B cell (primary cell): Measurements from ENCODE around the gene GTF3A. TPM values are rescaled to one million over a fixed set of nuclear protein-coding genes. Genes with fewer than 3 reads are reported as not detected.

Experiments used
- ATAC-seq: fragments of 200-7000 bp; cut with Tn5 transposase; one replicate; pipeline ENCODE4 v1.10.0; 2021; ENCODE audit warnings: low read depth, mild to moderate bottlenecking, moderate number of reproducible peaks, moderate library complexity
- CTCF ChIA-PET: fragments of 350-600 bp; sonication (Branson Sonifier 250); formaldehyde crosslinking; loops from one replicate; lab custom pipeline; 2021; ENCODE audit warnings: antibody characterized with exemption, inconsistent platforms; lab: Charles Lee
- POLR2A ChIA-PET: fragments of 350-600 bp; sonication (Branson Sonifier 250); formaldehyde crosslinking; loops from one replicate; lab custom pipeline; 2021; ENCODE audit warnings: antibody characterized with exemption; lab: Charles Lee
- DNase-seq: peaks from one replicate; pipeline ENCODE4 v3.0.0; 2013
- H2AFZ ChIP-seq: 2 replicates; pipeline ENCODE4 v1.6.1; 2012; ENCODE audit warnings: mild to moderate bottlenecking, low read depth, low read length; ENCODE audit not compliant: insufficient read depth, poor library complexity, severe bottlenecking
- H3K27ac ChIP-seq, 2 donors: 1 replicate in 1 of 2; 2 replicates in 1 of 2; pipeline ENCODE4 v1.5.1; 2012 to 2013; ENCODE audit warnings: low read length in 2 of 2, mild to moderate bottlenecking in 2 of 2, moderate library complexity in 1 of 2
- H3K27me3 ChIP-seq, 4 experiments: fragments of 200-600 bp in 1 of 4; sonication (generic) in 1 of 4; replicated peaks in 1 of 4; 1 replicate in 2 of 4; 2 replicates in 2 of 4; pipeline versions ENCODE4 v1.6.1 to v1.7.0; 2013 to 2016; ENCODE audit warnings: low read length in 3 of 4, mild to moderate bottlenecking in 2 of 4, mixed read lengths in 1 of 4, moderate library complexity in 1 of 4; ENCODE audit not compliant: insufficient read depth in 4 of 4, control insufficient read depth in 3 of 4; ENCODE audit errors: control extremely low read depth in 1 of 4
- H3K36me3 ChIP-seq, 2 experiments: replicated peaks in 1 of 2; 1 replicate in 1 of 2; 2 replicates in 1 of 2; pipeline versions ENCODE4 v1.6.1 to v1.7.1; 2013; ENCODE audit warnings: low read length in 1 of 2; ENCODE audit not compliant: insufficient read depth in 2 of 2, control insufficient read depth in 1 of 2; ENCODE audit errors: control extremely low read depth in 1 of 2, extremely low read depth in 1 of 2
- H3K4me1 ChIP-seq, 2 donors: fragments of 200-600 bp in 1 of 2; sonication (generic) in 1 of 2; 1 replicate in 1 of 2; 2 replicates in 1 of 2; pipeline versions ENCODE4 v1.5.1 to v1.6.1; 2013 to 2017; ENCODE audit warnings: low read length in 2 of 2; ENCODE audit not compliant: control insufficient read depth in 2 of 2, insufficient read depth in 2 of 2
- H3K4me2 ChIP-seq: replicated peaks from 2 replicates; pipeline ENCODE3; 2012; ENCODE audit warnings: mild to moderate bottlenecking, low read depth, low read length; ENCODE audit not compliant: poor library complexity, severe bottlenecking
- H3K4me3 ChIP-seq, 5 experiments: fragments of 200-600 bp in 1 of 5; sonication (generic) in 1 of 5; 1 replicate in 3 of 5; 2 replicates in 2 of 5; pipeline versions ENCODE4 v1.5.1 to v1.7.0; 2011 to 2016; ENCODE audit warnings: low read length in 4 of 5, mild to moderate bottlenecking in 4 of 5, low read depth in 2 of 5, control low read depth in 1 of 5, moderate library complexity in 1 of 5; ENCODE audit not compliant: insufficient read depth in 1 of 5; ENCODE audit errors: control extremely low read depth in 1 of 5, extremely low read depth in 1 of 5
- H3K79me2 ChIP-seq: fragments of 200-600 bp; sonication (generic); one replicate; pipeline ENCODE4 v1.6.0; 2016; ENCODE audit warnings: low read length; ENCODE audit not compliant: control insufficient read depth, insufficient read depth
- H3K9ac ChIP-seq: fragments of 200-600 bp; sonication (generic); 2 replicates; pipeline ENCODE4 v1.6.1; 2017; ENCODE audit warnings: mild to moderate bottlenecking, low read length, moderate library complexity
- H3K9me3 ChIP-seq, 3 donors: one replicate each; pipeline versions ENCODE4 v1.6.1 to v1.7.1; 2013; ENCODE audit warnings: low read length in 2 of 3; ENCODE audit not compliant: control insufficient read depth in 2 of 3, insufficient read depth in 1 of 3; ENCODE audit errors: control extremely low read depth in 1 of 3
- H4K20me1 ChIP-seq: 2 replicates; pipeline ENCODE4 v1.6.0; 2012; ENCODE audit warnings: mild to moderate bottlenecking, low read length; ENCODE audit not compliant: insufficient read depth, control insufficient read depth, poor library complexity, severe bottlenecking
- H3K27ac Mint-ChIP-seq: one replicate; pipeline ENCODE4 v1.8.0; 2021; ENCODE audit warnings: mixed read lengths
- H3K27me3 Mint-ChIP-seq: one replicate; pipeline ENCODE4 v1.8.0; 2021; ENCODE audit warnings: mixed read lengths
- H3K4me1 Mint-ChIP-seq: one replicate; pipeline ENCODE4 v1.8.0; 2021; ENCODE audit warnings: mixed read lengths
- H3K4me3 Mint-ChIP-seq: one replicate; pipeline ENCODE4 v1.8.0; 2021; ENCODE audit warnings: mixed read lengths
- H3K9me3 Mint-ChIP-seq: one replicate; pipeline ENCODE4 v1.8.0; 2022; ENCODE audit warnings: mixed read lengths; ENCODE audit not compliant: insufficient read depth
- EZH2 ChIP-seq: IDR thresholded peaks from 2 replicates; pipeline ENCODE4 v1.6.1; 2012; ENCODE audit warnings: borderline replicate concordance, low read depth, mild to moderate bottlenecking, moderate library complexity, low read length; ENCODE audit not compliant: insufficient read depth, poor library complexity, severe bottlenecking
- WGBS: methylation state at CpG from one replicate; pipeline ENCODE4 v1.1.5; 2013; ENCODE audit warnings: missing lambda C conversion rate; ENCODE audit not compliant: insufficient coverage; 5-methylcytosine and 5-hydroxymethylcytosine counted together
- intact Hi-C: fragments of 100-400 bp; cut with micrococcal nuclease; formaldehyde crosslinking; loops from one replicate; pipeline ENCODE4 v1.10.0; 2022
- polyA minus RNA-seq: library from RNA; depleted of rRNA, polyadenylated mRNA; stranded (reverse); fragments of >200 nt; gene quantifications from 2 replicates; pipeline ENCODE4 v1.2.3, GENCODE V29; 2012
- polyA plus RNA-seq: library from polyadenylated mRNA; depleted of rRNA; stranded (reverse); fragments of >200 nt; gene quantifications from 2 replicates; pipeline ENCODE4 v1.2.3, GENCODE V29; 2012
- total RNA-seq, 2 donors: library from RNA; stranded (reverse); fragments of 120-200 nt in 1 of 2; gene quantifications; 1 replicate in 1 of 2; 2 replicates in 1 of 2; pipeline versions ENCODE4 v1.2.3 to v1.2.4, GENCODE V29; 2013 to 2022
- TF ChIP-seq, protein P1 (sequence below): fragments of 200-600 bp; IDR thresholded peaks from one replicate; pipeline ENCODE4 v1.8.0; 2022; ENCODE audit warnings: antibody characterized with exemption, mild to moderate bottlenecking

The GTF3A gene
- total RNA-seq (114 and 122 TPM in 2 replicates), polyA plus RNA-seq (158 and 169 TPM in 2 replicates), polyA minus RNA-seq (187 and 200 TPM in 2 replicates)
- total RNA-seq (2013) = 245 TPM

GRCh38 chr13:27424246-27425157 is at the start of gene GTF3A:
GTF3A (plus strand) TSS chr13:27424619.
- TF ChIP-seq, protein P1, sequence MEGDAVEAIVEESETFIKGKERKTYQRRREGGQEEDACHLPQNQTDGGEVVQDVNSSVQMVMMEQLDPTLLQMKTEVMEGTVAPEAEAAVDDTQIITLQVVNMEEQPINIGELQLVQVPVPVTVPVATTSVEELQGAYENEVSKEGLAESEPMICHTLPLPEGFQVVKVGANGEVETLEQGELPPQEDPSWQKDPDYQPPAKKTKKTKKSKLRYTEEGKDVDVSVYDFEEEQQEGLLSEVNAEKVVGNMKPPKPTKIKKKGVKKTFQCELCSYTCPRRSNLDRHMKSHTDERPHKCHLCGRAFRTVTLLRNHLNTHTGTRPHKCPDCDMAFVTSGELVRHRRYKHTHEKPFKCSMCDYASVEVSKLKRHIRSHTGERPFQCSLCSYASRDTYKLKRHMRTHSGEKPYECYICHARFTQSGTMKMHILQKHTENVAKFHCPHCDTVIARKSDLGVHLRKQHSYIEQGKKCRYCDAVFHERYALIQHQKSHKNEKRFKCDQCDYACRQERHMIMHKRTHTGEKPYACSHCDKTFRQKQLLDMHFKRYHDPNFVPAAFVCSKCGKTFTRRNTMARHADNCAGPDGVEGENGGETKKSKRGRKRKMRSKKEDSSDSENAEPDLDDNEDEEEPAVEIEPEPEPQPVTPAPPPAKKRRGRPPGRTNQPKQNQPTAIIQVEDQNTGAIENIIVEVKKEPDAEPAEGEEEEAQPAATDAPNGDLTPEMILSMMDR = no peak
- TF ChIP-seq EZH2 = no peak
- Mint-ChIP-seq H3K27me3 (no peaks in the 10 kb centered on the region), H3K27ac (peak within 1 kb of the TSS; percentile 88), H3K4me1 (peaks cover 39% of the 10 kb centered on the region), H3K9me3 (no peaks in the 10 kb centered on the region), H3K4me3 (peak within 1 kb of the TSS; percentile 82)
- peak within 1 kb of the TSS; percentile 74 to 97 (median 83) for H3K4me3 ChIP-seq
- DNase-seq (peak; percentile 96), ATAC-seq (peak; percentile 66)
- peak within 1 kb of the TSS; percentile 98 for H3K4me2 ChIP-seq
- CTCF ChIA-PET = interaction anchor here (0.6 to 4.9 kb wide), 14 partner anchors 12 to 402 kb away, joined by 3 to 75 read pairs (median 7); partner anchors contain the start of genes LNX2, MTIF3 and POLR1D
- H3K9me3 ChIP-seq = no peaks in the 10 kb centered on the region
- H3K79me2 ChIP-seq = peaks cover 48% of the 10 kb centered on the region
- no peaks in the 10 kb centered on the region for H3K27me3 ChIP-seq
- peaks cover 10% of the 10 kb centered on the region for H4K20me1 ChIP-seq
- intact Hi-C loops = loop anchor here (1.0 to 10.0 kb wide), 3 partner anchors 108 to 1170 kb away; partner anchors contain the start of genes CDK8 and RPL21
- peaks cover 0 to 27% of the 10 kb centered on the region in 2 experiments for H3K36me3 ChIP-seq
- peak within 1 kb of the TSS; percentile 95 for H3K9ac ChIP-seq
- peaks cover 25 to 36% of the 10 kb centered on the region in 2 donors for H3K4me1 ChIP-seq
- POLR2A ChIA-PET = interaction anchor here (0.6 to 4.0 kb wide), 6 partner anchors 20 to 196 kb away, joined by 3 to 106 read pairs (median 8); partner anchors contain the start of genes LNX2, MTIF3 and POLR1D
- peak within 1 kb of the TSS; percentile 78 to 88 for H3K27ac ChIP-seq
- peak within 1 kb of the TSS; percentile 86 for H2AFZ ChIP-seq
- 4% methylated on average over 83 of the region's 85 CpGs for WGBS
